Fibroblast of the aortic adventitia (primary cell): ENCODE measurements around the gene PFDN5. TPM values are rescaled to one million over a fixed set of nuclear protein-coding genes. Genes with fewer than 3 reads are reported as not detected.

Source experiments
- DNase-seq: peaks from one replicate; pipeline ENCODE4 v3.0.0-alpha.2; 2010; ENCODE audit warnings: low read depth
- H3K4me3 ChIP-seq: 2 replicates; pipeline ENCODE4 v1.5.1; 2011; ENCODE audit warnings: low read depth, mild to moderate bottlenecking, control low read depth, low read length, moderate library complexity
- total RNA-seq: library from RNA; depleted of rRNA; stranded (reverse); fragments of >200 nt; gene quantifications from 2 replicates; pipeline ENCODE4 v1.2.3, GENCODE V29; 2012; ENCODE audit warnings: low replicate concordance
- TF ChIP-seq, protein P1 (sequence below): IDR thresholded peaks from 2 replicates; pipeline ENCODE4 v1.5.1; 2011; ENCODE audit warnings: mild to moderate bottlenecking, low read length, control low read depth, inconsistent platforms; ENCODE audit not compliant: insufficient read depth

PFDN5 gene
- 441 and 577 TPM in 2 replicates for total RNA-seq

GRCh38 chr12:53295070-53295890, at the start of gene PFDN5:
TSS of gene PFDN5 (plus strand) at chr12:53295542. CDS start at chr12:53295568, 26 bp downstream.
- peak within 1 kb of the TSS; percentile 99 for H3K4me3 ChIP-seq
- peak; percentile 92 for DNase-seq
- TF ChIP-seq, protein P1, sequence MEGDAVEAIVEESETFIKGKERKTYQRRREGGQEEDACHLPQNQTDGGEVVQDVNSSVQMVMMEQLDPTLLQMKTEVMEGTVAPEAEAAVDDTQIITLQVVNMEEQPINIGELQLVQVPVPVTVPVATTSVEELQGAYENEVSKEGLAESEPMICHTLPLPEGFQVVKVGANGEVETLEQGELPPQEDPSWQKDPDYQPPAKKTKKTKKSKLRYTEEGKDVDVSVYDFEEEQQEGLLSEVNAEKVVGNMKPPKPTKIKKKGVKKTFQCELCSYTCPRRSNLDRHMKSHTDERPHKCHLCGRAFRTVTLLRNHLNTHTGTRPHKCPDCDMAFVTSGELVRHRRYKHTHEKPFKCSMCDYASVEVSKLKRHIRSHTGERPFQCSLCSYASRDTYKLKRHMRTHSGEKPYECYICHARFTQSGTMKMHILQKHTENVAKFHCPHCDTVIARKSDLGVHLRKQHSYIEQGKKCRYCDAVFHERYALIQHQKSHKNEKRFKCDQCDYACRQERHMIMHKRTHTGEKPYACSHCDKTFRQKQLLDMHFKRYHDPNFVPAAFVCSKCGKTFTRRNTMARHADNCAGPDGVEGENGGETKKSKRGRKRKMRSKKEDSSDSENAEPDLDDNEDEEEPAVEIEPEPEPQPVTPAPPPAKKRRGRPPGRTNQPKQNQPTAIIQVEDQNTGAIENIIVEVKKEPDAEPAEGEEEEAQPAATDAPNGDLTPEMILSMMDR, result peak; percentile 43

DNA sequence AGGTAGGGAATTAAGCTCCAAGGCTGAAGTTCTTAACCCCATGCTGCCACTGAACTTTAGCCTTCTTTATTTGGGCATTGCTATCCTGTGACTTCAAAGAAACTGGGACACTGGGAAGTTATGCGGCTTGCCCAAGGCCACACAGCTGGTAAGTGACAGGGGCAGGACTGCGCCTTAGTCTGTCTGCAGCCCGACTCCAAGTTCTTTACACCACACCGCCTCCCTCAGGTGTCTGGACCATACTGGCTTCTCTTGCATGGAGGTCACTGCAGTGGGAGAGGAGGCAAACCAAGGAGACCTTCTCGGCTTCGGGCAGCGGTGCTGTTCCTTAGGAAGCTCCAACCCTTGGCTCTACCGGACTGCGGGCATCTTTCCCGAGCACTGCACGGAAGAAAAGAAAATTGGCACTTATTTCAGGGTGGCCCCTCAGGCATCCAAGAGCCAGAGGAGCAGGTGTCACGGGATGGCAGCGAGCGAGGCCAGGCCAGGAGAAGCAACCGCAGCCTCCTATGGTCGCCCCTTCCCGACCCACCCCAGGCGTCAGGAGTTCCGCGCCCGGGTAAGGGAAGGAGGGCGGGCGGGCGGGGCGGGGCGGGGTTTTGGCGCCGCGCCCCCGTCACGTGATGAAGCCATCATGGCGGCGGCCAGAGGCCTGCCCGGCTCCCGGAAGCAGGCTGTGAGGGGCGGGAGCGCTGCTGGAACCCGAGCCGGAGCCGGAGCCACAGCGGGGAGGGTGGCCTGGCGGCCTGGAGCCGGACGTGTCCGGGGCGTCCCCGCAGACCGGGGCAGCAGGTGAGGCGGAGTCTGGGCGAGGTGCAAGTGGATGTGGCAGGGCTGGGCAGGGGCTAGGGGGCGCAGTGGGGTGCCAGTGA, 43.6 kb upstream of the PFDN5 start:
- peak overlapping the region; percentile 83 for H3K4me3 ChIP-seq
- TF ChIP-seq, protein P1, result peak; percentile 44
- DNase-seq, result peak; percentile 73

DNA sequence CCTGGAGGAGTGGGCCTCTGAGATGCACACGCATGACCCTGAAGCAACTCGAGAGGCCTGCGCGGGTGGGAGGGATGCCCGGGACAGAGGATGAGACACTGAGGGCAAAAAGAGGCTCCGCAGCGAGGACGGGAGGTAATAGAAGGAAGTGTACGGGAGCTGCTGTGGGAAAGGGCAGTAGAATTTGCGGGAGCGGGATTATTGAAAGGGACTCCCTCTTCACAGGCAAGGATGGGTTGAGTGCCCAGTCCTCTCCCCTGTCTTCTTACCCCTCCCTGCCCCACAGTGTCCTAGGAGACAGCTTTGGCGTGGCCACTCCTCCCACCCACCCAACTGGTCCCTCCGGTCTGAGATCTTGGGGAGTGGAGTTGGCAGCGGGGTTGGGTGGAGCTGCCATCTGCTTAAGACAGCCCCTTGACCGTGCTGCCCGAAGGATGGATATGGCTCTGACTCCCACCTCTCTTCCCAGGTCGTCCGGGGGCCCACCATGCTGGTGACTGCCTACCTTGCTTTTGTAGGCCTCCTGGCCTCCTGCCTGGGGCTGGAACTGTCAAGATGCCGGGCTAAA, 42.9 kb upstream of the PFDN5 start:
- TF ChIP-seq, protein P1, result no peak
- peak; percentile 37 for DNase-seq
- H3K4me3 ChIP-seq, result peak overlapping the region; percentile 83

DNA sequence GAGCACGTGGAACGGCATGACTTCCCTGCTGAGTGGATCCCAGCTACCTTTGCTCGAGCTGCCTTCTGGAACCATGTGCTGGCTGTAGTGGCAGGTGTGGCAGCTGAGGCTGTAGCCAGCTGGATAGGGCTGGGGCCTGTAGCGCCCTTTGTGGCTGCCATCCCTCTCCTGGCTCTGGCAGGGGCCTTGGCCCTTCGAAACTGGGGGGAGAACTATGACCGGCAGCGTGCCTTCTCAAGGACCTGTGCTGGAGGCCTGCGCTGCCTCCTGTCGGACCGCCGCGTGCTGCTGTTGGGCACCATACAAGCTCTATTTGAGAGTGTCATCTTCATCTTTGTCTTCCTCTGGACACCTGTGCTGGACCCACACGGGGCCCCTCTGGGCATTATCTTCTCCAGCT, 42.0 kb upstream of the PFDN5 start:
- peak overlapping the region; percentile 83 for H3K4me3 ChIP-seq
- DNase-seq, result no peak
- TF ChIP-seq, protein P1, result no peak

DNA sequence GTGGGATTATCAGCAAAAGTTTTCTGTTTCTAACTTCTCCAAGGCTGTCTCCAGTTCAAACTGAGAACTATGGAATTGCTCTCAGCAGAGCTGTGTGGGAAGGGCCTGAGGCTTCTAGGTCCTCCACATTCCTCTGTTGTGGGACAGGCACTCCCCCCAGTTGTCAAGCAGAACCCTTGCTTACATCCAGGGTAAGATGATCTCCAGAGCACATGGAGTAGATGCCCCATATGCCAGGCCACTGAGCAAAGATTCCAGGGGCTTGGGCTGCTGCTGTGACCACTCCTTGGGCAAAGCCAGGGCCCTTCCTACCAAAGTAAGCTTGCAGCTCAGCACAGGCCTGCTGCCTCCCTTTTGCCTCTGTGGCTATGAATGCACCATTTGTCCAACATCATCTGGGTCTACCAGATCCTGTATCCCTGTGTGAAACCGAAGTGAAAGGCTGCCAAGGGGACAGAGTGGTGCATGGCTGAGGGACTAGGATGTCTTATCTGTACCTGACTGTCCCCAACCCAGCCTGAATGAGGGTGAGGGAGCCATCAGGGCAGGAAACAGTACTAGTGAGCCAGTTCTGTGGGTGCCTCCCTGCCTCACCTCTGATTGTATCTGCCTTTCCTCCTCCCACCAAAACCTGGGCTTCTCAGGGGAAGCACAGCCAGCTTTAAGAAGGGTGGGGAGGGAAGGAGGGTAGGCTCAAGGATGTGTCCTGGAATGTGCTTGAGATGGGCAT, 40.4 kb upstream of the PFDN5 start:
- TF ChIP-seq, protein P1, result no peak
- DNase-seq, result no peak
- H3K4me3 ChIP-seq, result no peak overlapping the region

- TF ChIP-seq, protein P1, result no peak
- DNase-seq, result no peak
- no peak overlapping the region for H3K4me3 ChIP-seq
These were observed 39.3 kb upstream of the PFDN5 start for GRCh38 chr12:53255996-53256395.
